HL-60 (cell line): ENCODE results near the gene UBE2E2.

Source experiments
- DNase-seq, 2 experiments: peaks; one replicate each; pipeline ENCODE4 v3.0.0-alpha.2; 2010 to 2020; ENCODE audit warnings: low read depth in 1 of 2, low spot score in 1 of 2
- H3K27ac ChIP-seq: fragments of 250-450 bp; sonication (Bioruptor Pico); replicated peaks from 2 replicates; pipeline ENCODE4 v1.5.1; 2020; ENCODE audit warnings: mild to moderate bottlenecking, moderate library complexity
- H3K27me3 ChIP-seq: fragments of 250-450 bp; sonication (Bioruptor Pico); 2 replicates; pipeline ENCODE4 v1.5.1; 2021; ENCODE audit warnings: mild to moderate bottlenecking, moderate library complexity; ENCODE audit not compliant: insufficient read depth, poor library complexity, severe bottlenecking
- H3K4me3 ChIP-seq: replicated peaks from 2 replicates; pipeline ENCODE4 v1.5.1; 2011; ENCODE audit warnings: mild to moderate bottlenecking, control low read depth, low read length; ENCODE audit not compliant: insufficient read depth
- CTCF ChIP-seq: IDR thresholded peaks from one replicate; pipeline ENCODE4 v1.5.1; 2011; ENCODE audit warnings: low read length, control low read depth, inconsistent platforms; ENCODE audit not compliant: insufficient read depth
- GABPA ChIP-seq: IDR thresholded peaks from 2 replicates; pipeline ENCODE4 v1.6.1; 2012; ENCODE audit warnings: low read depth
- POLR2AphosphoS5 ChIP-seq: IDR thresholded peaks from 2 replicates; pipeline ENCODE4 v1.6.1; 2012; ENCODE audit warnings: low read depth
- REST ChIP-seq: IDR thresholded peaks from 2 replicates; pipeline ENCODE4 v1.6.1; 2012; ENCODE audit warnings: low read depth; ENCODE audit not compliant: insufficient replicate concordance
- SPI1 ChIP-seq: IDR thresholded peaks from 2 replicates; pipeline ENCODE4 v1.6.1; 2012; ENCODE audit warnings: low read depth, mild to moderate bottlenecking, borderline replicate concordance

The UBE2E2 gene

GRCh38 chr3:23624305-23624704, 421.2 kb downstream of the UBE2E2 start:
- TF ChIP-seq POLR2AphosphoS5 (no peak), REST (no peak), CTCF (no peak), GABPA (no peak), SPI1 (no peak)
- H3K27ac ChIP-seq, result no peak overlapping the region
- no peak for DNase-seq
- H3K4me3 ChIP-seq, result no peak overlapping the region
- H3K27me3 ChIP-seq, result no peaks in the 10 kb centered on the region

GRCh38 chr3:23626442-23626841, 423.3 kb downstream of the UBE2E2 start:
- no peak for DNase-seq
- Histone ChIP-seq H3K27ac (no peak overlapping the region), H3K4me3 (no peak overlapping the region), H3K27me3 (no peaks in the 10 kb centered on the region)
- no peak for TF ChIP-seq CTCF

- DNase-seq, result no peak
- Histone ChIP-seq H3K27ac (no peak overlapping the region), H3K4me3 (no peak overlapping the region), H3K27me3 (no peaks in the 10 kb centered on the region)
- TF ChIP-seq REST, result no peak
- TF ChIP-seq SPI1, result no peak
These were observed 426.2 kb downstream of the UBE2E2 start for GRCh38 chr3:23629181-23629894.

GRCh38 chr3:23633261-23633960, 430.3 kb downstream of the UBE2E2 start:
- DNase-seq, result no peak
- TF ChIP-seq SPI1 (no peak), POLR2AphosphoS5 (no peak), GABPA (no peak)
- Histone ChIP-seq H3K27me3 (no peaks in the 10 kb centered on the region), H3K27ac (no peak overlapping the region), H3K4me3 (no peak overlapping the region)

GRCh38 chr3:23637339-23637738, 434.2 kb downstream of the UBE2E2 start:
- DNase-seq, result no peak
- no peak for TF ChIP-seq CTCF
- Histone ChIP-seq H3K27ac (no peak overlapping the region), H3K4me3 (no peak overlapping the region), H3K27me3 (no peaks in the 10 kb centered on the region)
